GM21737 (cell line): ENCODE data around the gene AGAP4.
"Not testable (repeated sequence)": the region's sequence is repeated elsewhere in the genome, so short reads cannot be mapped to it uniquely, and the experiment has no call there.

Source experiments
- ATAC-seq: cut with Tn5 transposase; IDR thresholded peaks from one replicate; pipeline ENCODE4 v1.9.1; 2021; ENCODE audit warnings: mild to moderate bottlenecking, moderate library complexity; ENCODE audit not compliant: unreplicated experiment

AGAP4 gene

GRCh38 chr10:45847400-45847799, at the start of gene AGAP4:
TSS of gene AGAP4 (minus strand) at chr10:45847500. CDS start at chr10:45847347, 153 bp downstream.
- ATAC-seq: not testable (repeated sequence)

- ATAC-seq: not testable (repeated sequence)
Measured at GRCh38 chr10:45890721-45891120, 43.4 kb upstream of the AGAP4 start.

GRCh38 chr10:45889539-45890230, 42.4 kb upstream of the AGAP4 start:
- not testable (repeated sequence) for ATAC-seq

GRCh38 chr10:45882880-45883279, 35.6 kb upstream of the AGAP4 start:
- not testable (repeated sequence) for ATAC-seq

GRCh38 chr10:45865404-45865803, 18.1 kb upstream of the AGAP4 start:
- ATAC-seq: not testable (repeated sequence)

- not testable (repeated sequence) for ATAC-seq
Measured at GRCh38 chr10:45864264-45864663, 17.0 kb upstream of the AGAP4 start.

GRCh38 chr10:45863632-45864031, 16.3 kb upstream of the AGAP4 start:
- ATAC-seq: not testable (repeated sequence)

- ATAC-seq: not testable (repeated sequence)
Measured at GRCh38 chr10:45857931-45858330, 10.6 kb upstream of the AGAP4 start.

GRCh38 chr10:45848467-45848866, 1.2 kb upstream of the AGAP4 start:
- not testable (repeated sequence) for ATAC-seq

- not testable (repeated sequence) for ATAC-seq
Measured at GRCh38 chr10:45822918-45823317, 24.4 kb downstream of the AGAP4 start.

- not testable (repeated sequence) for ATAC-seq
Measured at GRCh38 chr10:45820107-45820830, 27.0 kb downstream of the AGAP4 start.

- no peak for ATAC-seq
Measured at GRCh38 chr10:45819552-45819951, 27.7 kb downstream of the AGAP4 start.

GRCh38 chr10:45817912-45818311, 29.4 kb downstream of the AGAP4 start:
- no peak for ATAC-seq

- ATAC-seq: no peak
Measured at GRCh38 chr10:45817130-45817859, 30.0 kb downstream of the AGAP4 start.

GRCh38 chr10:45814146-45814545, 33.2 kb downstream of the AGAP4 start:
- ATAC-seq: not testable (repeated sequence)

GRCh38 chr10:45812959-45813358, 34.3 kb downstream of the AGAP4 start:
- not testable (repeated sequence) for ATAC-seq

GRCh38 chr10:45811075-45811474, 36.2 kb downstream of the AGAP4 start:
- no peak for ATAC-seq

- ATAC-seq: no peak
Measured at GRCh38 chr10:45809837-45810236, 37.5 kb downstream of the AGAP4 start.

- not testable (repeated sequence) for ATAC-seq
Measured at GRCh38 chr10:45804996-45805395, 42.3 kb downstream of the AGAP4 start.

- ATAC-seq: not testable (repeated sequence)
Measured at GRCh38 chr10:45803060-45804010, 44.0 kb downstream of the AGAP4 start.
